GM11168 (cell line): ENCODE measurements around the gene SNRK.

ENCODE experiments used
- in situ Hi-C: fragments of 300-500 bp; cut with MboI; formaldehyde crosslinking; loops from one replicate; pipeline ENCODE4 v1.12.0; 2022; ENCODE audit warnings: low sequenced_read_pairs; ENCODE audit not compliant: unreplicated experiment

Gene SNRK, protein sequence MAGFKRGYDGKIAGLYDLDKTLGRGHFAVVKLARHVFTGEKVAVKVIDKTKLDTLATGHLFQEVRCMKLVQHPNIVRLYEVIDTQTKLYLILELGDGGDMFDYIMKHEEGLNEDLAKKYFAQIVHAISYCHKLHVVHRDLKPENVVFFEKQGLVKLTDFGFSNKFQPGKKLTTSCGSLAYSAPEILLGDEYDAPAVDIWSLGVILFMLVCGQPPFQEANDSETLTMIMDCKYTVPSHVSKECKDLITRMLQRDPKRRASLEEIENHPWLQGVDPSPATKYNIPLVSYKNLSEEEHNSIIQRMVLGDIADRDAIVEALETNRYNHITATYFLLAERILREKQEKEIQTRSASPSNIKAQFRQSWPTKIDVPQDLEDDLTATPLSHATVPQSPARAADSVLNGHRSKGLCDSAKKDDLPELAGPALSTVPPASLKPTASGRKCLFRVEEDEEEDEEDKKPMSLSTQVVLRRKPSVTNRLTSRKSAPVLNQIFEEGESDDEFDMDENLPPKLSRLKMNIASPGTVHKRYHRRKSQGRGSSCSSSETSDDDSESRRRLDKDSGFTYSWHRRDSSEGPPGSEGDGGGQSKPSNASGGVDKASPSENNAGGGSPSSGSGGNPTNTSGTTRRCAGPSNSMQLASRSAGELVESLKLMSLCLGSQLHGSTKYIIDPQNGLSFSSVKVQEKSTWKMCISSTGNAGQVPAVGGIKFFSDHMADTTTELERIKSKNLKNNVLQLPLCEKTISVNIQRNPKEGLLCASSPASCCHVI

DNA sequence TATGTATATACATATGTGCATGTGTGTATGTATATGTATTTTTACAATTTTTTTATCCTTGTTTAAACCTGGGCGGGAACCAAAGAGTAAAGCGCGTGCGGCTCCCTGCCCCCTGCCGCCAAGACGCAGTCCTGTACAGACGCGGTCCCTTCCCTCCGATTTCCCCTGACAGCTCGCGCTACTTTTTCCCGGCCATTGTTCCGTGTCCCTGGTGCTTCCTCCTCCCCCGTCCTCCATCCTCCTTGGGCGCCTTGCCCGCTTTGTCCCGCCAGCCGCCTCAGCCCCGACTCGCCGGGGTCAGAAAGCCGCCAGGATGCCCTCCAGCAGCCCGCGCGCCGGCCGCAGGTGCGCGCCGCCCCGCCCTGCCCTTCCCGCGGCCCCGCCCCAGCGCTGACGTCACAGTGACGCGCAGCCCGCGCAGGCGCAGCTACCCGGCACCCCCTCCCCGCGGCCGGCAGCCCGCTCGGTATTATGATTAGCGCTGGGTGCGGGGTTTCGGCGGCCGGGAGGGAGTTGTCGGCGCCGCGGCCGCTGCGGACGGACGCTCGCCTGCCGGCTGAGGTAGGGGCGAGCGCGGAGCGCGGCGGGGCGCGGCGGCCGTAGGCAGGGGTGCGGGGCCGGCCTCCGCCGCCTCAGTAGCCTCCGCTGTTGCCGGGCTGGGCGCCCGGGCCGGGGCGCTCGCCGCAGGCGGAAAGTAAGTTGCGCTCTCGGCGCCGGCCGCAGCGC is at the start of gene SNRK:
SNRK (plus strand) TSS at position 426 of the 726 bp plus-strand sequence. CDS start 16,664 bp downstream, outside the sequence.
- in situ Hi-C loops = no loop called here

DNA sequence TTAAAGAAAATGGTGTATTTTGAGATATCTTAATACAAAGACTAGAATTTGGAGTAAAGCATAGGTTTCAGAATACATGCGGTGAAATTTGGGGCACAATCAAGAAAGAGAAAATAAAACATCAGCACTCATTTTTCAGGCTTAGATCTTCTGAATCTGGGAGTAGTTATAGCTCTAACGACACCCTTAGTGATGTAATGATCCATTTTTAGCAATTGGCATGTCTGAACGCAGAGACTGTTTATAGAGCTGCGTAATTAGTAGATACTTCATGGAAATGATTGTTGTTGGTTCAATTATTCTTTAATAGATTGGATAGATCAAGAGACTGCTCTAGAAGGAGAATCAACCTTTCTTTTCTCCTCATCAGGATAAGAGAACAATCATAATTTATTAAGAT is 47.5 kb upstream of the SNRK start:
- in situ Hi-C loops = no loop called here

DNA sequence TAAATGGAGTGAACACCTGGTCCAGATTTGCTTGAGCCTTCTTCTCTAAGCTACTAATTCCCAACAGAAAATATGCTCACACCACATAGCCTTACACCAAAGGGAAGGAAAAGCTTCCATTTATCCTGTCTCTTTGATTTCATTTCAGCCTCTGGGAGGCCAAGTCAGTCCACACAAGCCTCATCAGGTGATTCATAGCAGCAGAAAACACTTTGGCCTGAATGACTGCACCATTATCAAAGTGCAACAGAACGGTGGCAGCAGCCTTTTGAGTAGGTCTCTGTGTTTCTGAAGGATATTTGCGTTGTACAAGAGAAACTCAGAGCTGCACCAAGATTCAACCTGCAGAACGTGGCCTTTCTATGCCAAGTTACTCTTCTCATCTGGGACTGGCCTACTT is 46.6 kb upstream of the SNRK start:
- in situ Hi-C loops = loop anchor here (10.0 kb wide), 1 partner anchor 125 kb away; no protein-coding TSS in a partner anchor

DNA sequence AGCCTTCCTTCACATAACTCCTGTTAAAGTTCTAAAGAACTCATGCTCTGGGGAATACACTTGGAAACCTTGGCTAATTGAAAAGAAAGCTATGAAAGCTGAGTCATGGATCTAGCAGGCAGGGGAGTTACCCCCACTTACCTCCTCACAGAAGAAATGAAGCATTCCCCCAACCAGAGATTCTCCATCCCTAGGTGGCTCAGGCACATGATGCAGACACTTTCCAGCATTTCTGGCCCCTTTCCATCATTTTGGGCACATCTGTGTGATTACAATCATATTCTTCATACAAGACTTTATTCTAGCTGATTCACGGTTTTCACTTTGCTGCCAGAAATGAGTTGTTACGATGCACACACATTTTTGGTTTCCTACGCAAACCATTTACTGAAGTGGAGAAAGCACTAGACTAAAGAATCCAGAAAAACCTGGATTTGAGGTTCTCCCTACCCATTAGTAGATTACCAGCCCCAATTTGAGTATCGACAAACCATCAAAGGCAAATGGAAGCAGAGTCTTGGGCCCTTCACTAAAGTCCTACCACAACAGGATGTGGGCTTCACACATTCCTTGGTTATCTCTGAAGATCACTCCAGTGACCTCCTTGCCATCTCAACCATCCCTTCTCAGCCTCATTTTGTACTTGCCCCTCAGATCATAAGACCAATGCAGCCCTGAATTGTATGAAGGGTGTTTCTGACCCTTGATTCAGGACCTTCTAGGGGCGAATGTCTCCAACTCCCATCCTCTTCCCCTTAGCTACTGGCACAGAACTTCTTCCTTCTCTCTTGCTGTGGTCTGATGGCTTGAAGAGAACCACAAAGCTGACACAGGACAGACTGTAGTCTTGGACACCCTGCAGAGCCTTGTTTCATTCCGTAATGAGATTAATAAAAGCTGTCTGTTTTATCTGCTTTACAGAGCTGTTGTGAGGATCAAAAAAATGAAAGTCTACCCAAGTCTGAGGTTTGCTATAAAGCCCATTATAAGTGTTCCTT is 42.5 kb upstream of the SNRK start:
- in situ Hi-C loops = loop anchor here (10.0 kb wide), 1 partner anchor 121 kb away; no protein-coding TSS in a partner anchor

DNA sequence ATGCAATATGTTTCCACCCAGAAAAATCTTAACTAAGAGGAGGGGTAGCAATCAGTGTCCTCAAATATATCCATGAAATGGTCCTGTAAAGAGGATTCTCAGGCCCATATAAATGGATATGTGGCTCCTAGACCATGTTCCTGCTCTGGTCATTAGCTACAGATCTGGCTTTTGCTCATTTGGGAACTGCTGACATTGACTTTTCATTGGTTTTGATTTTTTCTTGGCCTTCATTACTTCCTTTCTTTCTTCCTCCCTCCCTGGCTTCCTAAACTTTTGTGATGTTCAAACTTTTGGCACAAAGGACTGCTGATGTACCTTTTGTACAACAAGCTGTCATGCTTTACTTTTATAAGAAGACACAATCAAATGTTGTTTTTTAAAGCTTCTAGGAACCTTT is 41.6 kb upstream of the SNRK start:
- in situ Hi-C loops = loop anchor here (10.0 kb wide), 1 partner anchor 120 kb away; no protein-coding TSS in a partner anchor

DNA sequence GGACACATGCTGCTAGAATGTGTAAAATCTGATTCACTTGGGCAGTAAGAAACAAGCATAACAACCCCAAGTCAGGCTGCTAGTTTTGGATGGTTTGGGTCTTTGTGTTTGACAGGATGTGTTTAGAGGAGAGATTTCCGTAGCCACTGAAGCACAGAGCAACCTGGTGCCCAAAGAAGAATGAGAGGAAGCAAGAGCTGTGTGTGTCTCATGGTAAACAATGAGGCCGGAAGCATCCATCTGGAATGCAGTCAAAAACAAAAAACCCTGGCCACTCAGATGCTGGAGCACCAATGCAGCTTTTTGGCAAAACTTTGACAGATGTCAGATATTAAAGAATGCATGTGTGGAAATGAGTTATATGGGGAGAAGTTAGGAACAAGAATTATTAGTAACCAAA is 39.4 kb upstream of the SNRK start:
- in situ Hi-C loops = loop anchor here (10.0 kb wide), 1 partner anchor 118 kb away; no protein-coding TSS in a partner anchor

DNA sequence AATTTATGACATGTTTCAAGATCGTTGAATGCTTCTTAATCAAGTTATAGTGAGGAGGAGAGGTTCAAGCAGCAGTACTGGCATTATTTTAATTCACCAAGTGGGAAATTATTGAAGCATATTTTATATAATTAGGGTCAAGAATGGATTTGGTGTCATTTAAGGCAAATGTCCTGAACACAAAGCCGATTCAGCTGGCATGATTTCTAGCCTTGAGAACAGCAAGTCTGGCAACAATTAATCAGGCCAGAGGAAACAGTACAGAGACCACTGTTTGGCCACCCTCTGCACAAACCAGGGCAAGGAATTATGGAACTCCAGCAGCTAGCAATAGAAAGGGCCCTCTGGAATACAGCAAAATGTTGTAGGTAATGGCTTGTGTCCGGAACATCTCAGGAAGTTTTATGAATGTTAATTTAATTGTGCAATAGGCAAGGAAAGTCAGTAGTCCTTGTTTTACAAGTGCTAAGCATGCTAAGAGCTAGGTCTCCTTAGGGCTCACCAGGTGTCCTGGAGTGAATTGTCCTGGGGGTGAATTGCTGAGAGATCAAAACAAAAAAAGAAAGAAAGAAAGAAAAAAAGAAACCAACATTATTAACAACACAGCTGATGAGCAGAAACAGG is 38.7 kb upstream of the SNRK start:
- in situ Hi-C loops = loop anchor here (10.0 kb wide), 1 partner anchor 117 kb away; no protein-coding TSS in a partner anchor

DNA sequence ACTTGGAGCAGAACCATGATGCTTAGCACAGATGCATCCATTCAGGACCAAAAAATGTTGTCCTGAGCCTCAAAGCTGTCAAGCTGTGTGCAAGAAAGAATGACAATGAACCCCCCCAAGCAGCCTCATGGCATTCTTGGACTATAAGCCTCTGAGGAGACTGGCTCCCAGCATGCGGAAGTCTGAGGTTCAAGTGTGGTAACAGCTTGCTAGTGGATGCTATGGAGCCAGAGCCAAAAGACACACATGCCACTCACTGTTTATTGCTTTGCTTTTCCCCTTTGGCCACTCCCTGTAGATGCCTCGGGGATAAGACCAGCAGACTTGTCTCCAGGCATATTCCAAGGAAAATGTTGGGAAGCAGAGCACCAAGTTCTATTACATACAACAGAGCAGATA is 38.2 kb upstream of the SNRK start:
- in situ Hi-C loops = loop anchor here (10.0 kb wide), 1 partner anchor 117 kb away; no protein-coding TSS in a partner anchor

DNA sequence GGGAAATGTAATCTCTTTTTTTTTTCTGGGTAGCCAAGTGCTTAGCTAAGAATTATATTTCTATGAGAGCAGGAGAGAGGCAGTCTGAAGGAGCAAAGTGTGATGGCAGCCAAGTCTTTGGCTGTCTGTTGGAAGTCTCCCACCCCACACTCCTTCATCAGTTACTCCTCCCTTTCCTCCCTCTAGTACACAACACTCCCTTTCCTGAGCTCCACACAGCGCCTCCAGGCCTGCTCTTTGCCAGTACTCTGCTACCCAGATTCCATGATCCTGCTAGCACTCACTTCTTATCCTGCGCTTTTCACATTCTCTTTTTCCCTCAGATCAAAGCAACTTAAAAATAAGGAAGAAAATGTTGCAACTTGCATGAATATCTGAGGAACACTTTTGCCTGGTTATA is 37.4 kb upstream of the SNRK start:
- in situ Hi-C loops = loop anchor here (10.0 kb wide), 1 partner anchor 116 kb away; no protein-coding TSS in a partner anchor

DNA sequence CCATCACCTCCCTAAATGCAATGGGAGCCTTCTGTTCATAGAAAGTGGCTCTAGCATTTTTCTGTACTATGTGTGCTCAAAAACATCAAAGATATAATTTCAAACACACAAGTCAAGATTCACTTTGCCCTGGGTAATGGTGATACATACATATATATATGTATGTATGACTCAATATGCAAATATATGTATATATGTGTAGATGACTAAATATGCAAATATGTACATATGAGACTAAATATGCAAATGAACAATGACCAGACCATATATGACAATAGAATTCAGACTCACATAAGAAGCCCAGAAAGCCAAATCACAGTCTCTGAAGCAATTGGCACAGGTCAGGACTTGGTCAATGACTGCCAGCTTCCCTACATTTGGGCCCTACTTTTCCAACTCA is 36.9 kb upstream of the SNRK start:
- in situ Hi-C loops = loop anchor here (10.0 kb wide), 1 partner anchor 115 kb away; no protein-coding TSS in a partner anchor

DNA sequence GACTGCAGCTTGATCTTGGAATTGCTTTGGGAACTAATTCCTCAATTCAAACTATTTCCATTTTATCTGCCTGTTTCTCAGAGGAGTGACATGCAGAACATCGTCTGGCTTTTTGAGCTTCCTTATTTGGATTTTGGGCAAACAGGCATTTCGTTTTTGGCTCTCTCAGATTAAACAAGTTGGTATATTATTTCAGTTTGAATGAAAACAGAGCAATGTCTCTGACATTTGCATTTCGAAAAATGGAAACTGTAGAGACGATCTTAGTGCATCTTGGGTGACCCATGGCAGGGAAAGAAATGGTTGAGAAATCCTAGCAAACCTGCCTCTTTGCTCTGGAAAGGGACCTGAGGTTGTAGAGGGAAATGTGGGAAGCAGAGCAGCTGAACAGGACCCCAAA is 33.0 kb upstream of the SNRK start:
- in situ Hi-C loops = no loop called here

DNA sequence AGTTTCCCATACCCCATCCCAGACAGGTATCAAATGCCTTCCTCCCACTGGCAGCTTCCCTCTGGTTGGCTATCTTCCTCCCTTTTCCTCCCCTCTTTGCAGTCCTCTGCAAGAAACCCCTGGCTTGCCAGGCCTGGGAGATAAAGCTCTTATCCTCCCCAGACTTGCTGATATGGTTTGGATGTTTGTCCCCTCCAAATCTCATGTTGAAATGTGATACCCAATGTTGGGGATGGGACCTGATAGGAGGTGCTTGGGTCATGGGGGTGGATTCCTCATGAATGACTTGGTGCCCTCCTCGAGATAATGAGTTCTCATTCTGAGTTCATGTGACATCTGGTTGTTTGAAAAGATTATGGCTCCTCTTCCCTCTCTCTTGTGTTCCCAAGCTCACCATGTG is 32.2 kb upstream of the SNRK start:
- in situ Hi-C loops = no loop called here

DNA sequence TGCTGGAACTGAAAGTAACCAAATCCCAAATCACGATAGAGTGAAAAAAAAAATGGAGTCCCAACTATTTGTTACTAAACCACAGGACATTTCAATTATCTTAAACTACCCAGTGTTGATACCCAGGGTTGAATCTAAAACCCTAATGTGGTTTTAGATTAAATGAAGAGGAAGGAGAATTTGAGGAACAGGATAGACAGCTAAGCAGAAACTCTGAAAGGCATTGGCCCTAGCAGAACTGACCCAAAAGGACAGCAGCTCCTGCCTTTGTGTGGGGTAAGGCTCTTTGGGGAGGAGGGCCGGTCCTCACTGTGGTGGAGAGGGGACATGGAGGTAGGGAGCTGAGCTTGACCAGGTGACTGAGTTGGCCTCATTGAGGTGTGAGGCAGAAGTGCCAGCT is 30.7 kb upstream of the SNRK start:
- in situ Hi-C loops = no loop called here

DNA sequence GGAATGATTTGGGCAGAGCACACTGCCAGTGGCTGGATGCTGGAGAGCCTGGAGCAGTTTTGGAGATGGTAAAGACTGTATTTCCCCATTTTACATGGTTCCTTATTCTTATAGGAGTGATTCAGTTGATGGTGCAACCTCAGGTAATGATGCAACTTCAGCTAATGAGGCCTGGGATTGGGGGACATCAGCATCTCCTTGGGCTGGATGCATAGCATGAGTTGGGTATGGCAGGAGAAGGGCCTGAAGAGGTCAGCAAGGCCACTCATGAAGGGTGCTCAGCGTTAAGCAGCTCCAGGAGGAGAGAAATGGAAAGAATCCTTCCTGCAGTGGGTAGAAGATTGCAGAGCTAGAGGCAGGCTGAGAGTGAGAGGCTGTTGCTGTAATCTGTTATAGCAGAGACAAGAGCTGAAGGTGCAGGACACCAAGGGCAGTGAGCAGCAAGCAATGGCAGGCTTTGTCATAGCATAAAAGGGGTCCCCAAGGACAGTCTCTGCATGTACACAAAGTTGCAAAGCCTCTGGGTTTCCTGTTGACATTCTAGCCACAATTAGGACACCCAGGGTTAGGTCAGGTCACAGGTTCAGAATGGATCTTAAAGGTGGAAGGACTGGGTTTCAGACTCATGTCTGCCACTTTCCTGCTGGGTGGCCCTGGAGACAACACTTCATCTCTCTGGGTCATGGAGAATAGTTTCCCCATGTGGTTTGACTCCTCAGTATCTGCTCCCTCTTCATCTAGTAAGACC is 29.5 kb upstream of the SNRK start:
- in situ Hi-C loops = no loop called here

DNA sequence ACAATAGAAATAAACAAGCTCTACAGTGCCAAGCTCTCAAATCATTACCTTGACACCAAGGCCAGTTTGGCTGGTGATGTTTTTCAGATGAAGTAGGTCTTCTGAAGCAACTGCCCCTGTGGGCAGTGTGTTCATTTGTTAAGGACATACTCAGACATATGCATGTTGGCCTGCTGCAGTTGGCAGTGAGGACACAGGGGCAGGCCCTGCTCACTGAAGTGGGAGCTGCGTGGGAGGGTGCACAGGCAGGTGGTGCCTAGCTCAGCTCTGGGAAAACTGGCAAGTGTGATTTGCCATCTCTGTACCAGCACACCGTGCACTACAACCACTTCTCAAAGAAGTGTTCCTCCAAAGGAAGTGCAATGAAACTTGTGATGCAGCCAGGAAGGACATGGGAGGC is 28.5 kb upstream of the SNRK start:
- in situ Hi-C loops = no loop called here

DNA sequence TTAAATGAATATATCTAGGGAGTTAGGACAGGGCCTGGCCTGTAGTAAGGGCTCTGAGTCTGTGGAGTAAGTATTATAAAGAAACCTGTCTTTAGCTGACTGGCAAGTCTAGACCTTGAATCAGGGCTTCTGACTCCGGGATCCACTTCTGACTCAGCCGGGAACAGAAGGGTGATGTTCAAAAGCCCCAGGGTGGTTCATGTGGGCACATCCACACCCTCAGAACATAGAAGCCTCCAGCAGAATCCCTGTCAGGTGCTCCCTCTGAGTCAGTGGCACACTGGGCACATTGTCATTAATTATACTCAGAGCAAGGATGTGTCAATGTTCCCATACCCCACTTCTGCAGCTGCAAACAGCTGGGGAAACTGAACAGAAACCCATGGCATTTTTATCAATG is 26.7 kb upstream of the SNRK start:
- in situ Hi-C loops = no loop called here

DNA sequence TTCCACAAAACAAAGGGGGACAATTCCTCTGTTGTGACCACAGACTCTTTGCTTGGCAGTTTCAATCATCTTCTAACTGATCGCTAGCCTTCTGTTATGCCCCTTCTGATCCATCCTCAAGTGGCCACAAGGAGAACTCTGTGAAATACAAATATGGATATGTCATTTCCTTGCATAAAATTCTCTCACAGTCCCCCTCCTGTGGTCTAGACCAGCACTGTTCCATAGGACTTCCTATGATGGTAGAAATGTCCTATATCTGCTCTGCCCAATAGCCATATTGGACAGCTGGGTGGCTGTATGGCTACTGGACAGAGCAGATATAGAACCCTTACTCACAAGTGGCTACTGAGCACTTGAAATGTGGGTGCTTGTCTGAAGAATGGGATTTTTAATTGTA is 25.9 kb upstream of the SNRK start:
- in situ Hi-C loops = no loop called here

DNA sequence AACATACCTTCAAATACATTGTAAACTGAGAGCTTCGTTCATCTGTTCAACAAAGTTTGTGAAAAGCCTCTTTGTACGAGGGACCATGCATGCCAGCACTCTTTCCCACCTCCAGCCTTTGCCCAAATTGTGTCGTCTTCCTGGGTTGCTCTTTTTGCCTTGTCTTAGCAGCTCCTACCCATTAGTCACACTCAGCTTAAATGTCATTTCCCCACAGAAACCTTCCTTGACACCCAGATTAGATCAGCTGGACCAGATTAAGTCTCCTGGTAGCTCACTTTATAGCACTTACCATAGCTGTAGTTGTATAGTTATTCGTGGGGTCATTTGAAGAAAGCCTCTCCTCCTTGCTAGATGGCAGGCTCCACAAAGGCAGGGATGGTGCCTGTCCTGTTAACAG is 24.1 kb upstream of the SNRK start:
- in situ Hi-C loops = no loop called here
